SK-N-SH treated with all-trans-retinoic acid at 6 μM for 48 hours (cell line): ENCODE data around the gene ADCK1.

Experiments used
- ATAC-seq: fragments of 200-7000 bp; cut with Tn5 transposase; 3 replicates; pipeline ENCODE4 v1.9.1; 2020; ENCODE audit warnings: mild to moderate bottlenecking, moderate library complexity
- ARNTL ChIP-seq: fragments of 450-650 bp; formaldehyde crosslinking; IDR thresholded peaks from 2 replicates; pipeline ENCODE4 v1.5.0; 2020; ENCODE audit warnings: low read depth, mild to moderate bottlenecking, moderate library complexity, borderline replicate concordance
- BACH2 ChIP-seq: fragments of 250-450 bp; sonication (Bioruptor Pico); IDR thresholded peaks from 2 replicates; pipeline ENCODE4 v1.9.0; 2021; ENCODE audit warnings: mild to moderate bottlenecking, borderline replicate concordance
- ESRRG ChIP-seq: fragments of 250-450 bp; sonication (Bioruptor Pico); IDR thresholded peaks from 2 replicates; pipeline ENCODE4 v1.6.1; 2021; ENCODE audit warnings: mild to moderate bottlenecking
- GLIS3 ChIP-seq: fragments of 250-450 bp; sonication (Bioruptor Pico); IDR thresholded peaks from 2 replicates; pipeline ENCODE4 v1.5.0; 2020; ENCODE audit warnings: mild to moderate bottlenecking, moderate library complexity
- ISL1 ChIP-seq: fragments of 250-450 bp; sonication (Bioruptor Pico); IDR thresholded peaks from 2 replicates; pipeline ENCODE4 v2.1.2; 2022; ENCODE audit warnings: mild to moderate bottlenecking, moderate library complexity
- OSR1 ChIP-seq: fragments of 250-450 bp; sonication (Bioruptor Pico); IDR thresholded peaks from 2 replicates; pipeline ENCODE4 v1.8.0; 2022; ENCODE audit warnings: moderate library complexity, mild to moderate bottlenecking, inconsistent platforms
- PATZ1 ChIP-seq: fragments of 250-450 bp; sonication (Bioruptor Pico); IDR thresholded peaks from 2 replicates; pipeline ENCODE4 v1.8.0; 2020; ENCODE audit warnings: mild to moderate bottlenecking, moderate library complexity, borderline replicate concordance
- POU6F1 ChIP-seq: fragments of 250-450 bp; sonication (Bioruptor Pico); IDR thresholded peaks from 2 replicates; pipeline ENCODE4 v1.8.0; 2021; ENCODE audit warnings: low read depth, mild to moderate bottlenecking, moderate library complexity, borderline replicate concordance
- PPARA ChIP-seq: fragments of 250-450 bp; sonication (Bioruptor Pico); IDR thresholded peaks from 2 replicates; pipeline ENCODE4 v1.5.0; 2020; ENCODE audit warnings: mild to moderate bottlenecking, borderline replicate concordance
- RARB ChIP-seq: fragments of 250-450 bp; sonication (Bioruptor Pico); IDR thresholded peaks from 2 replicates; pipeline ENCODE4 v1.8.0; 2021; ENCODE audit warnings: mild to moderate bottlenecking, moderate library complexity
- SNAI2 ChIP-seq: fragments of 250-450 bp; sonication (Bioruptor Pico); IDR thresholded peaks from 2 replicates; pipeline ENCODE4 v1.5.0; 2020; ENCODE audit warnings: mild to moderate bottlenecking, moderate library complexity
- TOX ChIP-seq: fragments of 250-450 bp; sonication (Bioruptor Pico); IDR thresholded peaks from 2 replicates; pipeline ENCODE4 v1.8.0; 2021; ENCODE audit warnings: mild to moderate bottlenecking, moderate library complexity, borderline replicate concordance
- TSHZ2 ChIP-seq: fragments of 250-450 bp; sonication (Bioruptor Pico); IDR thresholded peaks from 2 replicates; pipeline ENCODE4 v1.5.0; 2020; ENCODE audit warnings: mild to moderate bottlenecking, moderate library complexity
- ZC3H10 ChIP-seq: fragments of 250-450 bp; sonication (Bioruptor Pico); IDR thresholded peaks from 2 replicates; pipeline ENCODE4 v1.5.1; 2021; ENCODE audit warnings: mild to moderate bottlenecking, moderate library complexity
- ZFP3 ChIP-seq: fragments of 250-450 bp; sonication (Bioruptor Pico); IDR thresholded peaks from 2 replicates; pipeline ENCODE4 v1.5.0; 2020; ENCODE audit warnings: mild to moderate bottlenecking, moderate library complexity
- ZFP30 ChIP-seq: fragments of 450-650 bp; formaldehyde crosslinking; IDR thresholded peaks from 2 replicates; pipeline ENCODE4 v1.5.0; 2022; ENCODE audit warnings: mild to moderate bottlenecking, moderate library complexity

The ADCK1 gene

DNA sequence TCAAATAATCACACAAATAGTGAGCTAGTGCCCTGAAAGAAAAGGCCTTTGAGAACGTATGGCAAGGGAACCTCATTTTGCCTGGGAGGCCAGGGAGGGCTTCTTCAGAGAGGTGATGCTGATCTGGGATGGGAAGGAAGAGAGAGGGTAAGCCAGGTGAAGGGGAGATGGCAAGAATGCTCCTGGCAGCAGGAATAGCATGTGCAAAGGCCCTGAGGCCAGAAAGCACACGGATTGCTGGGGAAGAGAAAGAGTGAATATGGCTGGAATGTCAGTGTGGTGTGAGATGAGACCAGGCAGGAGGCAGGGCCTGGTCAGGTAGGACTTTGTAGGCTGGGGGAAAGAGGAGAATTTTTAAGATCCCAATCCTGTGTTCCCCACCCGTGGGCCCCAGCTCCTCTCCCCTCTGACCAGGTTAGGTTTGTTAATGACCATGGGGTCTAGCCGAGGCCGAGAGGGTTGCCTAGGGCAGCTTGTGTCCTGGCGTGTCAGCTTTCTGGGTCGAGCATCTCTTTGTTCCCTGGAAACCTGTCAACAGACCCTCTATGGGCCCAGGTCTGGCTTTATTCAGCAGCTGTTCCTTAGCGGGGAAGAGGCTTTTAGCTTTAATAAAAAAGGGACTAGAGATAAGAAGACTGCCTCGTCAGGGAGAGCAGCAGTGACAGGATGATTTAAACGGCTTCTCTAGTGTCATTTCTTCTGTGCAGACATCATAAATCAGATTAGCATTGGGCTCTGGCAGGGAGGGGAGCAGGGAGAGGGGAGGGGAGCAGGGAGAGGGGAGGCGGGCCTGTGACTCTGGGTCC is 123.4 kb downstream of the ADCK1 start:
- peak; percentile 27; the same call in 2 of the 3 replicates for ATAC-seq
- TF ChIP-seq TSHZ2 (CRISPR knock-in tag) (peak; percentile 47; the same call in 1 of the 2 replicates), ZFP30 (CRISPR knock-in tag) (no peak)

DNA sequence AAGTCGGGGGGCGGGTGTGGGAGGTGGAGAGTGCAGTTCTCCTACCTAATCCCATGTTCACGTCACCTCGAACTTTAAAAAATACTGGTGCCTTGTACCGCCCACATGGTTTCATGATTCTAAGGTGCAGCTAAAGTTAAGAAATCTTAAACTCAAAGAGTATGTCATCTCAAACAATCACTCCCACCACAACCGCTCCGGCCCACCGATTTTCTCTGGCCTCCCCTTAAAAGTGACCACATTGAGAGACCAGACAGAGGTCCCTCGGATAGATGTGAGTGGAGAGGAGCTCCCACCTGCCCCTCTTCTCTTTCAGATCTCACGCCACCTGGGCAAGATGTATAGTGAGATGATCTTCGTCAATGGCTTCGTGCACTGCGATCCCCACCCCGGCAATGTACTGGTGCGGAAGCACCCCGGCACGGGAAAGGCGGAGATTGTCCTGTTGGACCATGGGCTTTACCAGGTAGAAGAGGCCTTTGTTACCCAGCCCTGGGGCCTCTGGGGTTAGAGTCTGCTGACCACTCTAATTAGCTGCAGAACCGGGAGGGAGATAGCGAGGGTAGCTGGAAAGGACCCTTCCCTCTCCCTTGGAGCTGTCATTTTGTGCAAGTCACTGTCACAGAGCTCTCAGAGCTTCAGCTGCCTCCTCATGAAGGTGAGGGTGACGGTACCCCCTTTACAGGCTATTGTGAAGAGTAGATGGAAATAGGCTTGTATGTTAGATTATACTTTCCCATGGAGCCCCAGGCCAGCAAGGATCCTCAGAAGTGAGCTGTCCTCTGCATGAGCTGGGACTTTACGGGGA is 124.4 kb downstream of the ADCK1 start:
- TF ChIP-seq TOX (CRISPR knock-in tag), result no peak
- TF ChIP-seq, all 23 proteins: peak for 0
- no peak for ATAC-seq

- no peak for TF ChIP-seq ZFP30 (CRISPR knock-in tag)
- no peak for TF ChIP-seq PATZ1 (CRISPR knock-in tag)
- TF ChIP-seq RARB (CRISPR knock-in tag), result no peak
- no peak for TF ChIP-seq GLIS3
- no peak for TF ChIP-seq ZFP3
- TF ChIP-seq TSHZ2 (CRISPR knock-in tag), result no peak
- no peak for TF ChIP-seq ARNTL (CRISPR knock-in tag)
- no peak for TF ChIP-seq ESRRG
- TF ChIP-seq ISL1 (CRISPR knock-in tag), result no peak
- no peak for TF ChIP-seq POU6F1
- TF ChIP-seq ZC3H10 (CRISPR knock-in tag), result no peak
- no peak for TF ChIP-seq BACH2 (CRISPR knock-in tag)
- ATAC-seq, result no peak
These were observed 127.0 kb downstream of the ADCK1 start for GRCh38 chr14:77926942-77927341.

- ATAC-seq, result no peak
- TF ChIP-seq SNAI2 (CRISPR knock-in tag) (no peak), TSHZ2 (CRISPR knock-in tag) (no peak), ZFP3 (no peak), ZC3H10 (CRISPR knock-in tag) (no peak), PPARA (CRISPR knock-in tag) (no peak), ZFP30 (CRISPR knock-in tag) (no peak), OSR1 (no peak), RARB (CRISPR knock-in tag) (no peak)
These were observed 131.5 kb downstream of the ADCK1 start for GRCh38 chr14:77931441-77931840.
